Neural cell (in vitro differentiated cells): ENCODE measurements around the gene XK. TPM values are rescaled to one million over a fixed set of nuclear protein-coding genes. Genes with fewer than 3 reads are reported as not detected.

Experiments used
- H2AFZ ChIP-seq: fragments of 200-600, 300-800 bp; sonication (generic), shearing (Covaris generic); 2 replicates; pipeline ENCODE4 v1.6.0; 2014; ENCODE audit warnings: low read depth, mild to moderate bottlenecking, antibody characterized with exemption, low read length, moderate library complexity
- H3F3A ChIP-seq: fragments of 200-600 bp; shearing (Covaris generic); 2 replicates; pipeline ENCODE4 v1.6.1; 2016; ENCODE audit warnings: mild to moderate bottlenecking, moderate library complexity, mixed read lengths, antibody characterized with exemption, low read length; ENCODE audit not compliant: insufficient read depth, poor library complexity, severe bottlenecking
- H3K27ac ChIP-seq: fragments of 200-600, 300-800 bp; sonication (generic), shearing (Covaris generic); 2 replicates; pipeline ENCODE4 v1.5.1; 2014; ENCODE audit warnings: mild to moderate bottlenecking, low read length, moderate library complexity
- H3K27me3 ChIP-seq: fragments of 300-800, 200-600 bp; sonication (generic), shearing (Covaris generic); 2 replicates; pipeline ENCODE4 v1.6.0; 2014; ENCODE audit warnings: mild to moderate bottlenecking, low read depth, low read length, moderate library complexity; ENCODE audit not compliant: insufficient read depth
- H3K36me3 ChIP-seq: fragments of 300-800, 200-600 bp; sonication (generic), shearing (Covaris generic); 2 replicates; pipeline ENCODE4 v1.5.1; 2014; ENCODE audit warnings: mild to moderate bottlenecking, antibody characterized with exemption, low read length, moderate library complexity; ENCODE audit not compliant: insufficient read depth
- H3K4me2 ChIP-seq: fragments of 300-800, 200-600 bp; sonication (generic), shearing (Covaris generic); 2 replicates; pipeline ENCODE4 v1.6.0; 2014; ENCODE audit warnings: mild to moderate bottlenecking, low read length
- H3K4me3 ChIP-seq: fragments of 300-800, 200-600 bp; sonication (generic), shearing (Covaris generic); 2 replicates; pipeline ENCODE4 v1.5.1; 2014; ENCODE audit warnings: mild to moderate bottlenecking, low read length, moderate library complexity
- H3K79me2 ChIP-seq: fragments of 200-600 bp; shearing (Covaris generic); replicated peaks from 2 replicates; pipeline ENCODE4 v1.6.0; 2014; ENCODE audit warnings: mild to moderate bottlenecking, low read length, moderate library complexity; ENCODE audit not compliant: insufficient read depth
- H3K9ac ChIP-seq: fragments of 300-800, 200-600 bp; sonication (generic), shearing (Covaris generic); 2 replicates; pipeline ENCODE4 v1.6.1; 2016; ENCODE audit warnings: mild to moderate bottlenecking, low read length, mixed read lengths
- H3K9me2 ChIP-seq: fragments of 200-600 bp; shearing (Covaris generic); 2 replicates; pipeline ENCODE4 v1.6.1; 2016; ENCODE audit warnings: mild to moderate bottlenecking, low read length, mixed read lengths; ENCODE audit not compliant: insufficient read depth
- H3K9me3 ChIP-seq: fragments of 200-600, 300-800 bp; sonication (generic), shearing (Covaris generic); 2 replicates; pipeline ENCODE4 v1.6.1; 2016; ENCODE audit warnings: mild to moderate bottlenecking, mixed run types, low read length, moderate library complexity, mixed read lengths
- H4K20me1 ChIP-seq: fragments of 200-600 bp; shearing (Covaris generic); 2 replicates; pipeline ENCODE4 v1.6.1; 2016; ENCODE audit warnings: mild to moderate bottlenecking, mixed run types; ENCODE audit not compliant: insufficient read depth
- EP300 ChIP-seq: fragments of 450-650 bp; conservative IDR thresholded peaks from 2 replicates; pipeline ENCODE4 v1.6.1; 2014; ENCODE audit warnings: antibody characterized with exemption, mild to moderate bottlenecking, moderate library complexity; ENCODE audit not compliant: poor library complexity, severe bottlenecking
- EZH2 ChIP-seq: fragments of 200-600, 300-800 bp; shearing (Covaris generic), sonication (generic); IDR thresholded peaks from 2 replicates; pipeline ENCODE4 v1.6.1; 2014; ENCODE audit warnings: antibody characterized with exemption, low read length, borderline replicate concordance, mild to moderate bottlenecking; ENCODE audit not compliant: insufficient read depth, poor library complexity, severe bottlenecking
- MXI1 ChIP-seq: fragments of 450-650 bp; conservative IDR thresholded peaks from 2 replicates; pipeline ENCODE4 v1.6.1; 2014; ENCODE audit warnings: antibody characterized with exemption, mild to moderate bottlenecking; ENCODE audit not compliant: poor library complexity, severe bottlenecking
- POLR2AphosphoS5 ChIP-seq: IDR thresholded peaks from 2 replicates; pipeline ENCODE4 v1.6.1; 2012
- RAD21 ChIP-seq: fragments of 450-650 bp; conservative IDR thresholded peaks from 2 replicates; pipeline ENCODE4 v1.6.1; 2014; ENCODE audit warnings: antibody characterized with exemption, mild to moderate bottlenecking, moderate library complexity
- REST ChIP-seq: IDR thresholded peaks from 2 replicates; pipeline ENCODE4 v1.6.1; 2012; ENCODE audit warnings: borderline replicate concordance
- SMC3 ChIP-seq: fragments of 450-650 bp; conservative IDR thresholded peaks from 2 replicates; pipeline ENCODE4 v1.6.1; 2014; ENCODE audit warnings: antibody characterized with exemption, mild to moderate bottlenecking, moderate library complexity; ENCODE audit not compliant: poor library complexity
- TAF1 ChIP-seq: IDR thresholded peaks from 2 replicates; pipeline ENCODE4 v1.6.1; 2012; ENCODE audit warnings: low read depth
- polyA plus RNA-seq: library from polyadenylated mRNA; depleted of rRNA; stranded (reverse); fragments of >200 nt; gene quantifications from 2 replicates; pipeline ENCODE4 v1.2.3, GENCODE V29; 2014
- TF ChIP-seq, protein P1 (sequence below): fragments of 450-650 bp; IDR thresholded peaks from 2 replicates; pipeline ENCODE4 v1.5.1; 2014; ENCODE audit warnings: antibody characterized with exemption, mild to moderate bottlenecking, moderate library complexity; ENCODE audit not compliant: poor library complexity, severe bottlenecking

Gene XK
- polyA plus RNA-seq, 1 donor from 2014 or later, result 1.8 TPM

GRCh38 chrX:37653397-37654085 lies 32.0 kb upstream of the XK start (continued):
- TF ChIP-seq, protein P1, sequence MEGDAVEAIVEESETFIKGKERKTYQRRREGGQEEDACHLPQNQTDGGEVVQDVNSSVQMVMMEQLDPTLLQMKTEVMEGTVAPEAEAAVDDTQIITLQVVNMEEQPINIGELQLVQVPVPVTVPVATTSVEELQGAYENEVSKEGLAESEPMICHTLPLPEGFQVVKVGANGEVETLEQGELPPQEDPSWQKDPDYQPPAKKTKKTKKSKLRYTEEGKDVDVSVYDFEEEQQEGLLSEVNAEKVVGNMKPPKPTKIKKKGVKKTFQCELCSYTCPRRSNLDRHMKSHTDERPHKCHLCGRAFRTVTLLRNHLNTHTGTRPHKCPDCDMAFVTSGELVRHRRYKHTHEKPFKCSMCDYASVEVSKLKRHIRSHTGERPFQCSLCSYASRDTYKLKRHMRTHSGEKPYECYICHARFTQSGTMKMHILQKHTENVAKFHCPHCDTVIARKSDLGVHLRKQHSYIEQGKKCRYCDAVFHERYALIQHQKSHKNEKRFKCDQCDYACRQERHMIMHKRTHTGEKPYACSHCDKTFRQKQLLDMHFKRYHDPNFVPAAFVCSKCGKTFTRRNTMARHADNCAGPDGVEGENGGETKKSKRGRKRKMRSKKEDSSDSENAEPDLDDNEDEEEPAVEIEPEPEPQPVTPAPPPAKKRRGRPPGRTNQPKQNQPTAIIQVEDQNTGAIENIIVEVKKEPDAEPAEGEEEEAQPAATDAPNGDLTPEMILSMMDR, result no peak

- Histone ChIP-seq H3K4me2 (no peak overlapping the region), H3K27me3 (no peaks in the 10 kb centered on the region), H3K9me3 (no peaks in the 10 kb centered on the region), H4K20me1 (no peaks in the 10 kb centered on the region), H3K79me2 (no peaks in the 10 kb centered on the region), H2AFZ (no peak overlapping the region), H3K4me3 (no peak overlapping the region), H3F3A (no peaks in the 10 kb centered on the region), H3K9ac (no peak overlapping the region), H3K27ac (no peak overlapping the region), H3K36me3 (no peaks in the 10 kb centered on the region), H3K9me2 (no peaks in the 10 kb centered on the region)
- no peak for TF ChIP-seq EZH2
- no peak for TF ChIP-seq POLR2AphosphoS5
- TF ChIP-seq TAF1, result no peak
- TF ChIP-seq REST, result no peak
- TF ChIP-seq MXI1, result no peak
- no peak for TF ChIP-seq SMC3
- TF ChIP-seq, protein P1, result no peak
- no peak for TF ChIP-seq EP300
- TF ChIP-seq RAD21, result no peak
Observed at GRCh38 chrX:37658343-37659030, 27.1 kb upstream of the XK start.
